Activated CD8-positive, alpha-beta memory T cell treated with anti-CD3 and anti-CD28 coated beads, Interleukin-2, amount 50 U/mL, for 1 hour (primary cell): Measurements from ENCODE around the gene MYCBPAP.
A peak's percentile ranks its signal among the peaks of the same experiment; 100 is the strongest.

ENCODE experiments used
- DNase-seq: peaks from one replicate; pipeline ENCODE4 v3.0.0-alpha.2; 2020; ENCODE audit errors: extremely low read depth

MYCBPAP gene

DNA sequence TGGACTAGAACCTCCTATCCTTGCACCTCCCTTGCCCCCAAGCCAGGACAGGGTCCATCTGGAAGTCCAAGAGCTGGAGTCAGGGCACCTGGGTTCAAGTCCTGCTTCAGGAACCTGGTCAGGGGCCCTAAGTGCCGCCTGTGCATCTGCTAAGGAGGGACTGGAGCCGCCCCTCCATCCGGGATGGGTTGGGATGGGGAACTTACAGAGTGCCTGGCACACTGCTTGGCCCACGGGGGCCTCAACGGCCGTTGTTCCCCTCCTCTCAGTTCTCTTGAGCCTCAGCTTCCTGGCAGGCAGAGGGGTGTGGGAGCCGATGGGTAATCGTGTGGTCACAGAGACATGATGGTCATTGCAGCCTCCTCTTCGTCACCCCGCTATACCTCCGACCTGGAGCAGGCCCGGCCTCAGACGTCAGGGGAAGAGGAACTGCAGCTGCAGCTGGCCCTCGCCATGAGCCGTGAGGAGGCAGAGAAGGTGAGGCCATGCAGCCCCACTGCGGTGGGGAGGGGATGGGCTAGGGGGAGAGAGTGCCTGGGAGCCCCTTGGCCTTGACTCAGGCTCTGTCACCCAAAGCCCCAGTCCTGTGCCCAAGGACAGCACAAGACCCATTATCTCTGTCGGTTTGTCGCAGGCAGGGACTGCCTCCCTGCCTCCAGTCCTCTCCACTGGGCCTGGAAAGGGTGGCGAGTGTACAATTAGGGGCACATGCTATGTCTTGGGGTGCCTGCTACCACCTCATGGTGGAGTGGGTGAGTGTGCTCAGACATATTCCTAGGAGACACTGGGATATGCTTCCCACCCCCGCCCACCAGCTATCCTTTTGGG, 29.7 kb downstream of the MYCBPAP start:
- DNase-seq = no peak

- no peak for DNase-seq
These were observed 30.5 kb downstream of the MYCBPAP start for GRCh38 chr17:50538549-50539410.

DNA sequence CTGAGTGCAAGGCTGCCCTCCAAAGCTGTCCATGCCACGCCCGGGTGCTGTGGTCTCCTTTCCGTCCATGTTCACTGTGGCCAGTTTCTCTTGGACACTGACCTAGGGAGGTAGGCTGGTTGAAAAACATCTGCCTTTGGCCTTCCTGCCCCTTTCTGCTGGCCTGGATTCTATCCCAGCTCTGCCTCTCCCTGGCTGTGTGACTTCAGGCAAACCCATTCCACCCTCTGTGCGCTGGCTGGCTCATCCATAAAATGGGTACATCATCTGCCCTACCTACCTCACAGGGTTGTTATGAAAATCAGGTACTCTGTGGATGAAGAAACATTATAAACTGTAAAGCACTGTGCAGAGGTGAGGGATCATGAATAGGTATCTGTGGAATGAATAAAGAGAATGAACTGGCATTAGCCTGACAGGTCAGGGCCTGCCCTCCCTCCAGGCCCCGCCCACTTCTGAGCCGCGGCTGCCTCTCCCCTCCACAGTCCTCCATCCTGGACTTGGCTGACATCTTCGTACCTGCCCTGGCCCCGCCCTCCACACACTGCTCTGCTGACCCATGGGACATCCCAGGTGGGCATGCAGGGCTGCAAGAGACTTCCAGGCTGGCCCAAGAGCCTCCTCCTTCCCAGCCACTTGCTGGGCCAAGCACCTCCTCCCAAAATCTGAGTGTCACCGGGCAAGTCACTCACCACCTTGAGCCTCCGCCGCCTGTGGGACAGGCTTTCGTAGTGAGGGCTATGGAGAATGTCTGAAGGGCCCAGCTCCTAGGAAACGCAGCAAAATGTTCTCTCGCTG, 31.7 kb downstream of the MYCBPAP start:
- DNase-seq = no peak

GRCh38 chr17:50540560-50541401, 32.5 kb downstream of the MYCBPAP start:
- no peak for DNase-seq

GRCh38 chr17:50541402-50541715, 33.1 kb downstream of the MYCBPAP start:
- DNase-seq = no peak

- DNase-seq = peak; percentile 36
These were observed 33.8 kb downstream of the MYCBPAP start for GRCh38 chr17:50541716-50542688.

- no peak for DNase-seq
These were observed 34.8 kb downstream of the MYCBPAP start for GRCh38 chr17:50542795-50543774.

- no peak for DNase-seq
These were observed 36.3 kb downstream of the MYCBPAP start for GRCh38 chr17:50544516-50544915.

DNA sequence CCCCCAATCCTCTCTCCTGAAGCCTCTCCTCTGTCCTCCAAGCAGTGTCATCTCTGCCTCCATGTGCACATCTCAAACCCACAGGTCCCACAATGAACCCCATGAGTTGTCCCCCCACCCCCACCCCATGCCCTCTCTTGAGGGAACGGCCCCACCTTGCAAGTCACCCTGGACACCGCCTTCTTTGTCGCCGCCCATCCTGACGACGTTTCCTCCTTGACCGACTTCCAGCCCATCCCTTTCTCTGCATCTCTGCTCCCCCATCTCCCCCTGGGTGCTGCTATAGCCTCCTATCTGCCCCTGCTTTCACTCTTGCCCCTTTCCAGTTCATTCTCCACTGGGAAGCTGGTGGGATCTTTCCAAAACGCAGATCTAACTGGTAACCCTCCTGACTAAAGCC, 37.1 kb downstream of the MYCBPAP start:
- no peak for DNase-seq

GRCh38 chr17:50546701-50547034, 38.4 kb downstream of the MYCBPAP start:
- DNase-seq = no peak

- peak; percentile 44 for DNase-seq
These were observed 38.9 kb downstream of the MYCBPAP start, which contains the start of gene SPATA20 for GRCh38 chr17:50547035-50547735. Gene SPATA20, plus strand, starts transcription at chr17:50547174. Its CDS starts 35 bp downstream, at chr17:50547209.

DNA sequence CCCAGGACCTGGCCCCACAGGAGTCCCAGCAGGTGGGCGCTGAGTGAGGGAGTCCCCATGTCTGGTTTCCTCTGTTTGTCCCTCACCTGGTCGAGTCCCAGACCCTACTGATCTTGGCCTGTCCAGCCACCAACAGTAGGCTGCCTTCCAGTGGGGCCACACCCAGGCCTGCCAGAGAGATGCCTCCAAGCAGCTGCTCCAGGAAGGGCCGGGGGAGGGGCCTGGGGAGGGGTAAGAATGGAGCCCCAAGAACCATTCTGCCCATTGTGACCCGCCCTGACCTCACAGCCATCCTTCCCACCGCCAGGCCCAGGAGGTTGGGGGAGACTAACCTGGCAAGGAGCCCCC, 39.5 kb downstream of the MYCBPAP start:
- no peak for DNase-seq

GRCh38 chr17:50548831-50549230, 40.6 kb downstream of the MYCBPAP start:
- DNase-seq = no peak

DNA sequence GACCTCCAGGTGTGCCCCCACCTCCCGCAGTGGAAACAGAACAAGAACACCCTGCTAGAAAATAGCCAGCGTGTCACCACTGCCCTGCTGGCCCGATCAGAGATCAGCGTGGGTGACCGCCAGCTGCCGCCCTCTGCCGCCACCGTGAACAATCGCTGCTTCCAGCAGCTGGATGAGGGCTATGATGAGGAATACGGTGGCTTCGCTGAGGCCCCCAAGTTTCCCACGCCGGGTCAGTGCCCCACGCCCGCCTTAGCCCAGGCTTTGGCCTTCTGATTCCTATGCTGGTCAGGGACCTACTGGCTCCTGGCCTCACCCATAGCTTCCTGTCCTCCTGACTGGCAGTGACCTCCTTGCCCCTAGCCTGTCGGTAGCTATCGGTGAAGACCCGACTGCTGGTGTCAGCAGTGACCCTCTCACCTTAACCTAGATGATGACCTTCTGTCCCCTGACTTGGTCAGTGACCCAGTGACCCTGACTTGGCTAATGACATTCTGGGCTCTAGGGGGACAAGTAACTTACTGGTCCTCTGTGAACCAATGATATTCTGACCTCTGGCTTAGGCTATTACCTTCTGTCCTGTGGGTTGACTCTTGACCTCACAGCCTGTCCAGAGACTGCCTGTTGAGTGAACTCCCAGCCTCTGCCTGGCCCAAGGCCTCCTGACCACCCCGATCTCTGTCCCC, 41.2 kb downstream of the MYCBPAP start:
- no peak for DNase-seq

- no peak for DNase-seq
These were observed 41.7 kb downstream of the MYCBPAP start for GRCh38 chr17:50549969-50550368.

DNA sequence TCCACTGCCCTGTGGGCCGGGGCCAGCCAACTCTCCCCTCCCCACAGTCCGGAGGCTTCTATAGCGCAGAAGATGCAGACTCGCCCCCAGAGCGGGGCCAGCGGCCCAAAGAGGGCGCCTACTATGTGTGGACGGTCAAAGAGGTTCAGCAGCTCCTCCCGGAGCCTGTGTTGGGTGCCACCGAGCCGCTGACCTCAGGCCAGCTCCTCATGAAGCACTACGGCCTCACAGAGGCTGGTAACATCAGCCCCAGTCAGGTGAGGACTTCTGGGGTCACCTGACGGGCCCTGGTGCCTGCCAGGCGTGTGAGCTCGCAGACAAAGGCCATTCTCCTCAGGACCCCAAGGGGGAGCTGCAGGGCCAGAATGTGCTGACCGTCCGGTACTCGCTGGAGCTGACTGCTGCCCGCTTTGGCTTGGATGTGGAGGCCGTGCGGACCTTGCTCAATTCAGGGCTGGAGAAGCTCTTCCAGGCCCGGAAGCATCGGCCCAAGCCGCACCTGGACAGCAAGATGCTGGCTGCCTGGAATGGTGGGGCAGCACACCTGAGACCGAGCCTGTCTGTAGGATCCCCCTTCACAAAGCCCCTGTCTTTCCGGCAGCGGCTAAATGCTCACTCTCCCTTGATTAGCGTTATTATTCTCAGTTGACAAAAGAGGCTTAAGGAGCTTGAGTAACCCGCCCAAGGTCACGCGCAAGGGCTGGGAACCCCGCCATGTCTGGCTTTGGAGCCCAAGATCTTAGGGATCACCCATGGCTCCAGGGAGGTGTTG, 42.6 kb downstream of the MYCBPAP start:
- no peak for DNase-seq

DNA sequence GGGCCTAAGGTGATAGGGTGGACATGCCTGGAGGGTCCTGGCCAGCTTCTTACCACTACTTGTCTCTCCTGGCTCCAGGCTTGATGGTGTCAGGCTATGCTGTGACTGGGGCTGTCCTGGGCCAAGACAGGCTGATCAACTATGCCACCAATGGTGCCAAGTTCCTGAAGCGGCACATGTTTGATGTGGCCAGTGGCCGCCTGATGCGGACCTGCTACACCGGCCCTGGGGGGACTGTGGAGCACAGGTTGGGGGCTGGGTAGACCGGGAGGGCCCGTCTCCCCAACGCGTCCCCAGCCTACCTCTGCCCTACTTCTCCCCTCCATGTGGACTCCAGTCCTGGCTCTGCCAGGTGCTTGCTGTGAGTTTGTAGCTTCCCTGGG, 43.2 kb downstream of the MYCBPAP start:
- DNase-seq = no peak
